ENCODE data around the gene TFEC. TPM values are rescaled to one million over a fixed set of nuclear protein-coding genes. Genes with fewer than 3 reads are reported as not detected.

Gene TFEC
- polyA plus RNA-seq, 1 donor from 2014 or later, result not detected

- Histone ChIP-seq H3K4me3 (ENCODE audit: low read length) (no peak overlapping the region), H2AFZ (ENCODE audit: low read depth, low read length) (no peak overlapping the region), H3K9me3 (ENCODE audit: low read length) (no peaks in the 10 kb centered on the region), H3F3A (ENCODE audit: insufficient read depth, low read length, poor library complexity, severe bottlenecking) (no peaks in the 10 kb centered on the region), H3K36me3 (ENCODE audit: insufficient read depth, low read length) (no peaks in the 10 kb centered on the region), H3K27me3 (ENCODE audit: insufficient read depth, low read depth, low read length) (no peaks in the 10 kb centered on the region), H4K20me1 (ENCODE audit: insufficient read depth) (no peaks in the 10 kb centered on the region), H3K27ac (ENCODE audit: low read length) (no peak overlapping the region), H3K9me2 (ENCODE audit: insufficient read depth, low read length) (no peaks in the 10 kb centered on the region), H3K9ac (ENCODE audit: low read length) (no peak overlapping the region), H3K79me2 (replicated peaks; ENCODE audit: insufficient read depth, low read length) (no peaks in the 10 kb centered on the region), H3K4me2 (ENCODE audit: low read length) (no peak overlapping the region)
- TF ChIP-seq EZH2 (IDR thresholded peaks at IDR 0.05; ENCODE audit: borderline replicate concordance, insufficient read depth, low read length, poor library complexity, severe bottlenecking) (no peak), SMC3 (conservative IDR thresholded peaks at IDR 0.05; ENCODE audit: poor library complexity) (no peak), RAD21 (conservative IDR thresholded peaks at IDR 0.05) (no peak), TAF1 (IDR thresholded peaks at IDR 0.05; ENCODE audit: low read depth) (no peak), EP300 (conservative IDR thresholded peaks at IDR 0.05; ENCODE audit: poor library complexity, severe bottlenecking) (no peak), MXI1 (conservative IDR thresholded peaks at IDR 0.05; ENCODE audit: poor library complexity, severe bottlenecking) (no peak), CTCF (IDR thresholded peaks at IDR 0.05; ENCODE audit: poor library complexity, severe bottlenecking) (no peak), REST (IDR thresholded peaks at IDR 0.05; ENCODE audit: borderline replicate concordance) (no peak), POLR2AphosphoS5 (IDR thresholded peaks at IDR 0.05) (no peak)
These were observed 54.8 kb downstream of the TFEC start for GRCh38 chr7:115975766-115976165.

- Histone ChIP-seq H3F3A (ENCODE audit: insufficient read depth, low read length, poor library complexity, severe bottlenecking) (no peaks in the 10 kb centered on the region), H3K36me3 (ENCODE audit: insufficient read depth, low read length) (no peaks in the 10 kb centered on the region), H4K20me1 (ENCODE audit: insufficient read depth) (no peaks in the 10 kb centered on the region), H3K79me2 (replicated peaks; ENCODE audit: insufficient read depth, low read length) (no peaks in the 10 kb centered on the region), H3K9ac (ENCODE audit: low read length) (no peak overlapping the region), H3K4me3 (ENCODE audit: low read length) (no peak overlapping the region), H3K9me2 (ENCODE audit: insufficient read depth, low read length) (no peaks in the 10 kb centered on the region), H3K27ac (ENCODE audit: low read length) (no peak overlapping the region), H3K4me2 (ENCODE audit: low read length) (no peak overlapping the region), H3K27me3 (ENCODE audit: insufficient read depth, low read depth, low read length) (no peaks in the 10 kb centered on the region), H2AFZ (ENCODE audit: low read depth, low read length) (no peak overlapping the region), H3K9me3 (ENCODE audit: low read length) (no peaks in the 10 kb centered on the region)
- TF ChIP-seq EP300 (conservative IDR thresholded peaks at IDR 0.05; ENCODE audit: poor library complexity, severe bottlenecking) (no peak), POLR2AphosphoS5 (IDR thresholded peaks at IDR 0.05) (no peak), SMC3 (conservative IDR thresholded peaks at IDR 0.05; ENCODE audit: poor library complexity) (no peak), MXI1 (conservative IDR thresholded peaks at IDR 0.05; ENCODE audit: poor library complexity, severe bottlenecking) (no peak), EZH2 (IDR thresholded peaks at IDR 0.05; ENCODE audit: borderline replicate concordance, insufficient read depth, low read length, poor library complexity, severe bottlenecking) (no peak), REST (IDR thresholded peaks at IDR 0.05; ENCODE audit: borderline replicate concordance) (no peak), CTCF (IDR thresholded peaks at IDR 0.05; ENCODE audit: poor library complexity, severe bottlenecking) (no peak), TAF1 (IDR thresholded peaks at IDR 0.05; ENCODE audit: low read depth) (no peak), RAD21 (conservative IDR thresholded peaks at IDR 0.05) (no peak)
These were observed 57.2 kb downstream of the TFEC start for GRCh38 chr7:115973406-115973805.

Data from neural cell (in vitro differentiated cells).